ENCODE data around the gene EVC. TPM values are rescaled to one million over a fixed set of nuclear protein-coding genes. Genes with fewer than 3 reads are reported as not detected.

The EVC gene
- total RNA-seq = 8.7 TPM
- long read RNA-seq, partial matches to known transcripts = 5 of 7 reads
- long read RNA-seq, other reads (novel, unspliced or antisense) = 2 of 7 reads

DNA sequence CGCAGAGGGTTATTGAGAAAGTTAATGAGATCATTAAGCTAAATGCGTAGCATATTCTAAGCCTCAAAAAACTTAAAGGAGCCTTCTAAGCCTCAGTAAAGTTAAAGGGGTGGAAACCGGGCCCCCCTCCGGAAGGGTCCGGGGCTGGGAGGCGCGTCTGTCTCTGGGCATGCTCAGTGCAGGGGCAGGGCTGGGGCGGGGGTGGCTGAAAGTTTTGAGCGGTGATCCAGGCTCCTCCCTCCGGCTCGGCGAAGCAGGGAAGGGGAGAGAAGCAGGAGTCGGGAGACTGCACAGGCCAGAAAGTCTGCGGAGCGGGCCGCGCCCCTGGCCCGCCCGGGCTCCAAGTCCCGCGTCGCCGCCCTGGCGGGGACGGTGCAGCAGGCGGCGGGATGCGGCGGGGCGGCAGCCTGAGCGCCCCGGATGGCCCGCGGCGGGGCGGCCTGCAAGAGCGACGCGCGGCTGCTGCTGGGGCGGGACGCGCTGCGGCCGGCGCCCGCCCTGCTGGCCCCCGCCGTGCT lies at the start of gene EVC:
Gene EVC, plus strand, starts transcription at position 241 of the 518 bp plus-strand sequence. Its CDS starts 180 bp downstream, at position 421.
- intact Hi-C loops (cut with DNase I) = loop anchor here (1.0 kb wide), 1 partner anchor 38 kb away; no protein-coding TSS in a partner anchor
- peak; percentile 88 for DNase-seq (ENCODE audit: low spot score)

DNA sequence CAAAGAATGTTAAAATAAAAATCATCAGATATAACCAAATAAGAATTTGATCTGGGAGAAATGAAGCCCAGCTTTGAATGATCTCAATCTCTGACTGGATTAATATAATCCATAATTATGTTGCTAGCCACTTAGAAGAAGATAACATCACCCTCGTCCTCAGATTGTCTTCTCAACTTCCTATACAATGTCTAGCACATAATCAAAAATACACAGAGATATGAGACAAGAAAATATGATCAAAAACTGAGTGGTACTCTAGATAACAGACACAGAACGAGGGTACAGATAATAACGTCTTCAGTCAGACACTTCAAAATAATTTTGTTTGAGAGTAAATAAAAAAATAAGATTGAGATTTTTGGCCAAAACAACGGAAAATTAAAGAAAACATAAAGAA lies 49.8 kb upstream of the EVC start:
- DNase-seq (ENCODE audit: low spot score) = no peak
- intact Hi-C loops (cut with DNase I) = no loop called here

DNA sequence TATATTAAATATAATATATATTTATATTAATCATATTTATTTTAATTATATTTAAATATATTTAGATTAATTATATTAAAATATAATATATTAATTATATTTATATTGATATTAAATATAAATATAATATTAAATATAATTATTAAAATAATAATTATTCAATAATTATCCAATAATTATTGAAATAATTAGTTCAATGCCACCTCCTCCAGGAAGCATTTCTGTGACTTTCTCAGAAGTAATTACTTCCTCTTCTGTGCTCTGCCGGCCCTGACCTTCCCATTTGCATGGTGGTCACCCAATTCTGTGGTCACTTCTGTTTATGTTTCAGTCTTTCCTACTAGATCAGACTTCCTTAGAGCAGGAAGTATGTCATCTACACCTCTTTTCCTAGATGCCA lies 48.4 kb upstream of the EVC start:
- no peak for DNase-seq (ENCODE audit: low spot score)
- intact Hi-C loops (cut with DNase I) = no loop called here

DNA sequence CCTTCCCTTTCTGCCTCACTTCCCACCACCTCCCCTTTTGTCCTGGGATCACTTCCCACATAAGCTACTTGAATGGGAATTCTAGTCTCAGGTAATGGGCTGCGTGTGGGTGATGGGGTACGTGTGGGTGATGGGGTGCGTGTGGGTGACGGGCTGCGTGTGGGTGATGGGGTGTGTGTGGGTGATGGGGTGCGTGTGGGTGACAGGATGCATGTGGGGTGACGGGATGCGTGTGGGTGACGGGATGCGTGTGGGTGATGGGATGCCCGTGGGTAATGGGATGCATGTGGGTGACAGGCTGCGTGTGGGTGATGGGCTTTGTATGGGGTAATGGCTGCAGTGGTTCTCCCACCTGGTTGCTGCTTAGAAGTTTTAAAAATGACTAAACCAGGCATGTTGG lies 46.2 kb upstream of the EVC start:
- DNase-seq (ENCODE audit: low spot score) = no peak
- intact Hi-C loops (cut with DNase I) = no loop called here

DNA sequence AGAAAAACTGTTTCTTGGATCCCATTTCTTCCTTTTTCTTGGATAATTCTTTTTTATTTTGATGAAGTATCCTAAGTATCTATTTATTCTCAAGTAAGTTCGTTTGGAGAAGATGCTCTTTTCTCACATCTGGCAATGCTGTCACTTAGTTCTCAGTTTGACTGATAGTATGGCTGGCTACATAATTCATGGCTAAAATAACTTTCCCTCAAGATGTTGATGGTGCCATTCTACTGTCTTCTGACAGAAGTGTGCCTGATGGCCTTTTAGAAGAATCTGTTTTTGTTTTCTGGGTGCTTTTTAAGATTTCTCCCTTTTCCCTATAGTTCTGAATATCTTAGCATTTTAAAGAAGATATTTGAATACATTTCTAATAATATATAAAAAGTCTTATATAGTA lies 44.3 kb upstream of the EVC start:
- intact Hi-C loops (cut with DNase I) = no loop called here
- DNase-seq (ENCODE audit: low spot score) = no peak

DNA sequence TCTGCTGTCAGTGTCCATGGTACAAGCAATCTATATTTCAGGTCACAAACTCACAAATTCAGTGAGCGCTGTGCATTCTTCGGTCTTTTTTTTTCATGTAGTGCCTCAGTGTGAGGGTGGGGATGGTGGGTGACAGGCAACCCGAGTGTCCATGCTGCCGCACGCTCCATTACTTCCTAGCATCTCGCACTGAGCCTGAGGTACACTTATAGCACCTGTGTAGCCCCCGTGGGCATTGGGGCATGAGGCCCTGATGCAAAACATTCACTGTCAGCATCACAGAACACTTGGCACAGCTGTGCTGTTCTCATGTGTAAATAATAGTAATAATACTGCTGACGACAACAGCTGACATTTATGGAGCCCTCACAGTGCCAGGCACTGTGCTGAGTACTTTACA lies 34.2 kb upstream of the EVC start:
- DNase-seq (ENCODE audit: low spot score) = no peak
- intact Hi-C loops (cut with DNase I) = no loop called here

DNA sequence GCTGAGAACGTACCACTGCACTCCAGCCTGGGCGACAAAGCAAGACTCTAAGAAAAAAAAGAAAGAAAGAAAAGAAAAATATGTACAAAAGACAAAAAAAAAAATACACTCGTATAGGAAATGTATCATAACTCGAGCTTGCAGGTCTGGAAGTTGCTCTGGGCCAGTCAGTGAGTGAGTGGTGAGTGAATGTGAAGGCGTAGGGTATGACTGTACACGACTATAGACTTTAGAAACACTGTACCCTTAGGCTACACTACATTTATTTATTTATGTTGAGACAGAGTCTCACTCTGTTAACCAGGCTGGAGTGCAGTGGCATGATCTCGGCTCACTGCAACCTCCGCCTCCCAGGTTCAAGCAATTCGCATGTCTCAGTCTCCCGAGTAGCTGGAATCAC lies 32.0 kb upstream of the EVC start:
- DNase-seq (ENCODE audit: low spot score) = no peak
- intact Hi-C loops (cut with DNase I) = no loop called here

DNA sequence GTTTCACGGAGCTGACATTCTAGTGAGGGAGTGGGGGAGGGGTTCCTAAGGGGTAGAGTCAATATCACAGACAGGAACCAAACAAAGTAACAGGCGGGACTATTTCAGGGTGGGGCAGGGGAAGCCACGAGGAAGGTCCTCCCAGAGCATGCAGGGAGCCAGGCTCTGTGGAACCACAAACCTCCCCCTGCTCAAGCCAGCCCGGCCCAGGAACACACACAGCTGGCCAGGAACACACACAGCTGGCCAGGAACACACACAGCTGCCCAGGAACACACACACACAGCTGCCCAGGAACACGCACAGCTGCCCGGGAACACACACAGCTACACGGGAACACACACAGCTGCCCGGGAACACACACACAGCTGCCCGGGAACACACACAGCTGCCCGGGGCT lies 27.4 kb upstream of the EVC start:
- intact Hi-C loops (cut with DNase I) = no loop called here
- DNase-seq (ENCODE audit: low spot score) = peak; percentile 67

DNA sequence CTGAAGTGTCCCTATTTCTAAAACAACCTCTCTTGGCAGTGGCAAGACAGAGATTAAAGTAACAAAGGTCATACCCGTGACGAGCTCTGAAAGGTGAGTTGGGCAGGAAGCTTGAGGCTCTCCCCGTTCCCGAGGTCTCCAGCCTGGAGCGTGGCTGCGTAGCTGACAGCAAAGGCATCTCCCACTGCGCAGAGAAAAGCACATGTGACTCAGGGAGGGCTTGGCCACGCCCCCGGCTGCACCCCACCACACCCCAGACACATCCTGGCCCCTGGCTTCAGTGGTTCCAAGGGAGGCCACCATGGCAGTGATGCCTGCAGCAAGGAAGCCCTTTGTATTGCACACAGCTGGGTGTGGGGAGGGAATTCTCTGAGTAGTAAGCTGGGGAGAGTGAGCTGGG lies 25.7 kb upstream of the EVC start:
- intact Hi-C loops (cut with DNase I) = no loop called here
- DNase-seq (ENCODE audit: low spot score) = peak; percentile 9

DNA sequence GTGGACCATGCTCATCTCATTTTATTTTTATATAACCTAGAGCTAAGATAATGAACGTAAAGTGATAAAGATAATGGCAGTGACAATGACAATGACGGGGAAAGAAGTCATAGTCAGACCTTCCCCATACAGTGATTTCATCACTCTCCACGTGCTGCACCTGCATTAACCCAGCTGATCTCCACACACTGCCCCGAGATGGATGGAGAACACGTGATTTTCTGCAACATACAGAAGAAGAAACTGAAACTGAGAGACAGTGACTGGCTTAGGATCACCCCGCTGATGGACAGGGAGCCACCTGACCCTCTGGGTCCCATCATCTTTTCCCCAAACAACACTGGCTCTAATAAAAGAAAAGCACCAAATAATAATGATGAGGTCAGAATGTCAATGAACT lies 24.7 kb upstream of the EVC start:
- no peak for DNase-seq (ENCODE audit: low spot score)
- intact Hi-C loops (cut with DNase I) = no loop called here

DNA sequence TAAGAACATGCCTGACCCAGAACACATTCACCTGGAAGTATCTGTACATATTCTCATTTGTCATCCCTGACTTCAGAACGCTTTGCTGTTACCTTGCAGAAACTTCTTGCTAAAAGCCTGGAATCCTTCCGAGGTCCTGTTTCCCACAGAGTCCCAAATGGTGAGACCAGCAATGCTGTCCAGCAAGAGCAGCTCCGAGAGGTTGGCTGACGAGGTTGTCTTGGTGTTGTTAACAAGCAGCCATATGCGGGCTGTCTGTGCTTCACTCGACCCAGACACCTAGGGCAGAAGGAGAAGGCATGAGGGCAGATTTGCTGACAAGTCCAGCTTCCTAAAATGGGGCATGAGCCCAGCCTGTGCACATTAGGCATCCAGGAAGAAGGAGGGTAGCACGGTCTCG lies 21.9 kb upstream of the EVC start:
- intact Hi-C loops (cut with DNase I) = no loop called here
- DNase-seq (ENCODE audit: low spot score) = peak; percentile 59

DNA sequence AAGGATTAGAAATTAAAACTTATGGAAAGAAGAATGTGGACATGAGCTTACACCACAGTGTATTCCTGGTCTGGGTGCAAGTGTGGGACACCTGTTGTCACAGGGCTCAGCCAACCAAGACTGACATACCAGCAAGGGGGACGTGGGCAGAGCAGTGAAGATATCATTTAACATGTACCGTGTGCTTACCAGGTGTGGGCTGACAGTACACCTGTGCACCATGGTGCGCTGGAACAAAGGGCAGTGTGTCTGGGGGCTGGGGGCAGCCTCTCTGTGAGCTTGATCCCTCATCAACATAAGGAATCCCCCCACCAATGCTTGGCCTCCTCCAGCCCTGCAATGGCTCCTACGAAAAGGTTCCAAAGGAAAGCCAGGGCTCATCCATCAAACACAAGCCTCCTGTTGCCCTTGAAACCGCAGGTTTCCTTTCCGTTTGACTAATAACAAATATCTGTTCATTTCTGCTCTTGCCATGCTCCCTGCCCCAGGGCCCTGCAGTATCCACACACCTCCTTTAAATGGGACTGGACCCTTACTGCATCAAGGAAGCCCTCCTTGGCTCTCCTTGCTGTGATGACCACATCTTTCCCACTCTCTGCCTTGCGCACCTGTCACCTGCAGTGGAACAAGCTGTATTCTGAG lies 19.4 kb upstream of the EVC start:
- intact Hi-C loops (cut with DNase I) = no loop called here
- no peak for DNase-seq (ENCODE audit: low spot score)

DNA sequence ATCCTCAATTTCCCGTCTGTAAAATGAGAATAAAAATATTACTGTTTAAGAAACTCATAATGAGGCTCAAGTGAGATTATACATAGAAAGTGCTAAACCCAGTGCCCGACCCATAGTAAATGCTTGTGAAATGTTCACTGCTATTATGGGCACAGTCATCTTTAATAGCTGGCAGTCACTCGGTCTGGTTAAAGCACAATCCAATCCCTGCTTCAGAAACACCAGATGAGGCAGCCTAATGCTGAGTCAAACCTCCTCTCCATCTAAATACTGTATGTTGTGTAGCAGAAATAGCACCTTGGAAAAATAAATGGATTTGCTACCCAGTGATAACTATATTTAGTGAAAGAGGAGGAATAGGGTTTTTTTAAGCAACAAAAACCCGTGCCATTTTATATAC lies 17.1 kb upstream of the EVC start:
- intact Hi-C loops (cut with DNase I) = no loop called here
- peak; percentile 19 for DNase-seq (ENCODE audit: low spot score)

DNA sequence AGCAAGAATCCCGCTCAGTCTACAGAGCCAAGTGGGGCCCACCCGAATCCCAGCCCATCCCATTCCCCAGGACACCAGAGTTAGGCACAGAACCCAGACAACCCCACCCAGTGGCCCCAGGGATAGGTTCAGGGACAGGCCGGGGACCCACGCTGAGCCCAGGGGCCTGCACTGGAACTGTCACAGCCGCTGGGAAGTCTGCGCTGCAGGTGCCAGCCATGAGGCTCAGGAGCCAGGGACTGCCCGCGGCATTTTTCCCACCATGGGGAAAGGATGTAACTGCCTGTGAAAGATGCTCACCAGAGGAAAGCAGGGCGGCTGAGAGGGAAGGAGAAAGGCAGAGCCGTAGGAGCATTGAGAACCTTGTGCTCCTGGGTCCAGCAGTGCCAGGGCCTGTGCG lies 14.7 kb upstream of the EVC start:
- intact Hi-C loops (cut with DNase I) = no loop called here
- DNase-seq (ENCODE audit: low spot score) = no peak

DNA sequence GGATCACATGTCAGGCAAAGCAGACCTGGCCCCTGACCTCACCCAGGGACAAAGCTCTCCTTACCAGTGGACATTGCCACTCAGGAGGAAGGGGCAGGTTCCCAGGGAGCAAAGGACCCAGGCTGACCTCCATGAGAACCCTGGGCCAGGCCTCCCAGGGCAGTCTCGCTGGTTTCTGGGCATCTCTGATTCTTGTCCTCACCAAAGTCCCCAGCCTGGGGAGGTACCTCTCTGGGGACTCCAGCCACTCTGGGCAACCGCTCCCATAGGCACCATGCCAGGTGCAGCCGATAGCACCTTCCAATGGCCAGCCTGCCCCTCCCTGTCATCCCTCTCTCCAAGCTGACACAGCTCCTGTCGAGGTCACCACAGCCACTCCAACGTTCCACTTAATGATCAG lies 10.5 kb upstream of the EVC start:
- DNase-seq (ENCODE audit: low spot score) = no peak
- intact Hi-C loops (cut with DNase I) = no loop called here

DNA sequence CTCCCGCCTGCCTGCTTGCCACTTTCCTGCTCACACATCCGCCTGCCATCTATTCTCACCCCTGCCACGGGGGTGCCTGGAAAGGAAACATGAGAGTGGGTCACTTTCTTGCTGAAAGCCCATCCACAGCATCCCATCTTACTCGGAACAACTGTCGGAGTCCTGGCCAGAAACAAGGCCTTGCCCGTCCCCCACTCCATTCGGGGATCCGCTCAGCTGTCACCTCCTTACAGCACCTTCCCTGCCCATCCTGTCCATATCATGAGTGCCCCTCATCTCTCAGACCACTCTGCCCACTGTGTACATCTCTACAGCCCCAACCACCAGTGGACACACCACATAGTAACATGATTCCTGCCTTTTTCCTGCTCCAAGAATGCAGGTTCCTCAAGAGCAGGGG lies 9.0 kb upstream of the EVC start:
- intact Hi-C loops (cut with DNase I) = no loop called here
- DNase-seq (ENCODE audit: low spot score) = no peak

DNA sequence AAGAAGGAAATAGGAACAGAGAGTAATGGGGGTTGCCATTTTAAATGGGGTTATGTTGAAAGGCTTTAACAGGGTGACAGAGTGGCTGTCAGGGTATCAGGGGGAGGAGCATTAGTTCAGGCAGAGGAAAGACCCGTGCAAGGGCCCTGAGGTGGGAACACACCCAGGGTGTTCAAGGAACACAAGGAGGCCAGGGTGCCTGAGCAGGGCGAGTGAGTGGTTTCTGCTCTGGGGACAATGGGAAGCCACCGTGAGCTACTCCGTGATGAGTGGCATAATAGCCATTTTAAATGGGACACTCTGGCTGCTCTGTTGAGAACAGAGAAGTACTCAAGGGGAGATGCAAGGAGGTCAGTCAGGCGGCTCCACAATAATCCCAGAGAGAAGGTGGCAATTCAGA lies 7.2 kb upstream of the EVC start:
- intact Hi-C loops (cut with DNase I) = no loop called here
- no peak for DNase-seq (ENCODE audit: low spot score)

DNA sequence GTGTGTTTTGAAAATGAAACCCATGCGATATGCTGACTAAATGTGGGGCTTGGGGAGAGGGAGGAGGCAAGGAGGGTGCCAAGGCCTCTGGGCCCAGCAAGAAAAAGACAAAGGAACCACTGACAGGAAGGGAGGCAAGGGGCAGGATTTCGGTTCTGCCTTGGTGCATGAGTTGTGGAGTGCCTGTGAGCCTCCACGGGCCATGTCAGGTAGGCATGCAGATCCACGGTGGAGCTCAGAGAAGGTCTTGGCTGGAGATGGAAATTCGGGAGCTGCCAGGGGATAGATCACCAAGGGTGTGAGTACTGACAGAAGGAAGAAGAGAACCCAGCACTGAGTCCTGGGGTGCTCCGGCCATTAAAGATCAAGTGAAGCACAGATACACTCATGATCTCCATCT lies 6.7 kb upstream of the EVC start:
- DNase-seq (ENCODE audit: low spot score) = no peak
- intact Hi-C loops (cut with DNase I) = no loop called here

DNA sequence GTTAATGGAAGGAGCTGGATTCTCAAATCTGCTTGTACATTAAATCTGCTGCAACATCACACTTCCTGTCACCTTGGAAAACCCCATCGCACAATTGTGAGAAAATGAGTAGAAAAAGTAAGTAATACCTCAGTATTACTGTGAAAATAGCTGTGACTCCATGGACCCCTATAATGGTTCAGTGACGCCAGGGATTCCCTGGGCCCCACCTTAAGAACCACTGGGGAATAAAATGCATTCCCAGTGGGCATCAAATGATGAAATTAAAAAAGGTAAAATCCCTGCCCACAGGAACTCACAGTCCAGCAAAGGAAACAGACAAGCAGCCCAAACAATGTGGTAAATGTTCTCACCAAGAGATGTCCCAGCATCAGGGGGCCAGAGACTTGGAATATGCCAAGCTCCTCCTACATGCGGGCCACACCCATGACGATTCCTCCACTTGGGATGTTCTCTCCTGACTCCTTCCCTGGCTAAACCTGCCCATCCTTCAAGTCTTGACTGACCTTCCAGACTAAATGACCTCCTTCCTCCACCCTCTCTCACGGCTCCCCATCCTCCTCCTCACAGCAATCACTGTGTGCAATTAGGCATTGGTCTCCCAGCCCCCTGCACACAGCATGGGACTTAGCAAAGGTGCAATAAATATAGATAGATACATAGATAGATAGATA lies 5.2 kb upstream of the EVC start:
- intact Hi-C loops (cut with DNase I) = no loop called here
- DNase-seq (ENCODE audit: low spot score) = no peak

DNA sequence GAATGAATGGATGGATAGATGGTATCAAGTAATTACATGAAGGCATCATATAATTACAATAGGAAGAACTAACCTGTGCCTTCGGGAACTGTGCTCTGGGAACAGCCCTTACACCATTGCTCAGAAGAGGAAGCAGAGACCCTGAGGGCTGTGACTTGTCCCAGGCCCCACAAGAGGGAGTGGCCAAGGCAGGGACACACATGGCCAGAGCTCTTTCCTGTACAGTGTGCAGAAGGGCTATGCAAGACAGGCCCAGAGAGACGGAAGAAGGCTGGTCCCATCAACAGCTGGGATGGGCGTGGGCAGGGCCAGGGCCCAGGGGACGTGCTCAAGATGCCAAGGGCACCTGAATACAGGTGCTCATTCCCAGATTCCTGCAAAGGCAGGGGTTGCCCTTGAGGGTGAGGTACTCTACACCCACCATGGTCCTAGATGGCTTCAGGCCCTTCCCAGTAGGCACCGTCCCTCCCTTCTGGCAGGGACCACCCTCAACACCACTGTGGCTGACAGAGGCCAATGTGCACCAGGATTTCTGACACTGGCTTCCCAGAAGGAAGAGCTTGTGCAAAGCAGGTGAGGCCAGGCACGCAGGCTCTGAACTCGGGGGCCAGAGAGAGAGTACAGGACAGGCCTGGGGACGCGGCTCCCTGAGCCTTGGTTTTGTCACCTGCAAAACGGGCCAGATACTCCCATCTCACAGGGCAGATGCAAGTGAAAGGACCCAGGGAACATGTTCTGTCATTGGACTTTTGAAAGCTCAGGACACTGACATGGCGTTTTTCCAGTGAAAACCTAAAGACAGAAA lies 4.3 kb upstream of the EVC start:
- intact Hi-C loops (cut with DNase I) = no loop called here

DNA sequence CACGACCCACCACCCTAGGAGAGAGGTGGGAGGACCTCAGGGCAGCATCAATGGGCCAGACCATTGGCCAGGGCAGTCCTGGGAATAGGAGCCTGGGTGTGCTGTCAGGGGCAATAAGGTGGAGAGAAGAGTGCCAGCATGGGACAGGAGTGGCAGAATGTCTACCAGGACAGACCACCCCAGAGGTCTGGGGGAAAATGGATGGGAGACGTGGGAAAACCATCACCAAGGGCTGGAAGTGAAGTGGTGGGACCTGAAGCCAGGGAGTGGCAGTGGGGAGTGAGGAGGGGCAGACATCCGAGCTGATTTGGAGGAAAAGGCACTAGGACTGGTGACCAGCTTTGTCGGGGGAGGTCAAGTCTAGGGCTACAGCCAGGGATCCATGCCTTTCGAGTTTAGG lies 3.6 kb upstream of the EVC start:
- no peak for DNase-seq (ENCODE audit: low spot score)
- intact Hi-C loops (cut with DNase I) = no loop called here

More for the DNA sequence above, 4.3 kb upstream of the EVC start:
- DNase-seq (ENCODE audit: low spot score) = no peak
